SW480 (cell line): ENCODE results near the gene ANO8.
"Not testable (repeated sequence)": the region's sequence is repeated elsewhere in the genome, so short reads cannot be mapped to it uniquely, and the experiment has no call there.

Experiments used
- DNase-seq: peaks from one replicate; pipeline ENCODE4 v3.0.0-alpha.2; 2016; ENCODE audit warnings: low spot score

The ANO8 gene

GRCh38 chr19:17334414-17335409 lies at the start of gene ANO8:
TSS of gene ANO8 (minus strand) at chr19:17334855. CDS start at chr19:17334670, 185 bp downstream.
- DNase-seq, result peak; percentile 97

- no peak for DNase-seq
Measured at GRCh38 chr19:17380426-17381138, 45.9 kb upstream of the ANO8 start.

GRCh38 chr19:17379221-17379631 lies 44.6 kb upstream of the ANO8 start:
- no peak for DNase-seq

- DNase-seq, result no peak
Measured at GRCh38 chr19:17378271-17378670, 43.6 kb upstream of the ANO8 start.

GRCh38 chr19:17376935-17377600 lies 42.4 kb upstream of the ANO8 start, which contains the start of gene PLVAP:
TSS of gene PLVAP (minus strand) at chr19:17377342. CDS start at chr19:17377288, 54 bp downstream.
- no peak for DNase-seq

GRCh38 chr19:17370026-17370587 lies 35.5 kb upstream of the ANO8 start:
- no peak for DNase-seq

GRCh38 chr19:17365361-17365760 lies 30.7 kb upstream of the ANO8 start:
- DNase-seq, result no peak

- not testable (repeated sequence) for DNase-seq
Measured at GRCh38 chr19:17363852-17364605, 29.4 kb upstream of the ANO8 start.

- no peak for DNase-seq
Measured at GRCh38 chr19:17359905-17360800, 25.5 kb upstream of the ANO8 start.

- no peak for DNase-seq
Measured at GRCh38 chr19:17358395-17358794, 23.7 kb upstream of the ANO8 start.

- DNase-seq, result no peak
Measured at GRCh38 chr19:17357724-17358123, 23.1 kb upstream of the ANO8 start.

GRCh38 chr19:17357078-17357666 lies 22.5 kb upstream of the ANO8 start:
- no peak for DNase-seq

GRCh38 chr19:17353386-17353785 lies 18.7 kb upstream of the ANO8 start:
- DNase-seq, result no peak

- no peak for DNase-seq
Measured at GRCh38 chr19:17352608-17353280, 18.1 kb upstream of the ANO8 start.

- DNase-seq, result no peak
Measured at GRCh38 chr19:17351815-17352435, 17.3 kb upstream of the ANO8 start.

GRCh38 chr19:17348700-17349099 lies 14.0 kb upstream of the ANO8 start:
- DNase-seq, result peak; percentile 53

GRCh38 chr19:17347877-17348276 lies 13.2 kb upstream of the ANO8 start:
- no peak for DNase-seq

GRCh38 chr19:17347361-17347760 lies 12.7 kb upstream of the ANO8 start:
- no peak for DNase-seq
